ENCODE measurements around the gene ZNF574.

Gene ZNF574

GRCh38 chr19:42054205-42054604, 21.8 kb upstream of the ZNF574 start:
- no peak for DNase-seq (ENCODE audit: low read depth in 2 of 2)

- no peak for DNase-seq (ENCODE audit: low read depth in 2 of 2)
These were observed 18.1 kb upstream of the ZNF574 start for GRCh38 chr19:42057846-42058245.

GRCh38 chr19:42059196-42059595, 16.8 kb upstream of the ZNF574 start:
- DNase-seq (ENCODE audit: low read depth in 2 of 2), result no peak

- DNase-seq (ENCODE audit: low read depth in 2 of 2), result no peak
These were observed 15.8 kb upstream of the ZNF574 start for GRCh38 chr19:42060117-42060516.

- no peak for DNase-seq (ENCODE audit: low read depth in 2 of 2)
These were observed 13.6 kb upstream of the ZNF574 start for GRCh38 chr19:42062381-42062780.

GRCh38 chr19:42064432-42064831, 11.5 kb upstream of the ZNF574 start:
- DNase-seq (ENCODE audit: low read depth in 2 of 2), result no peak

- no peak for DNase-seq (ENCODE audit: low read depth in 2 of 2)
These were observed 10.9 kb upstream of the ZNF574 start for GRCh38 chr19:42065051-42065450.

- DNase-seq (ENCODE audit: low read depth in 2 of 2), result no peak
These were observed 10.5 kb upstream of the ZNF574 start for GRCh38 chr19:42065511-42065910.

GRCh38 chr19:42066075-42066754, 9.8 kb upstream of the ZNF574 start:
- DNase-seq (ENCODE audit: low read depth in 2 of 2), result no peak

- no peak for DNase-seq (ENCODE audit: low read depth in 2 of 2)
These were observed 8.6 kb upstream of the ZNF574 start for GRCh38 chr19:42067315-42067888.

GRCh38 chr19:42068361-42068755, 7.6 kb upstream of the ZNF574 start:
- DNase-seq (ENCODE audit: low read depth in 2 of 2), result no peak

GRCh38 chr19:42068756-42069571, 7.0 kb upstream of the ZNF574 start:
- no peak for DNase-seq (ENCODE audit: low read depth in 2 of 2)

GRCh38 chr19:42069619-42070351, 6.2 kb upstream of the ZNF574 start, which contains the start of gene GRIK5:
GRIK5 (minus strand) TSS chr19:42070206; CDS start chr19:42065770, 4,436 bp downstream.
- no peak for DNase-seq (ENCODE audit: low read depth in 2 of 2)

GRCh38 chr19:42071247-42071646, 4.7 kb upstream of the ZNF574 start:
- no peak for DNase-seq (ENCODE audit: low read depth in 2 of 2)

- DNase-seq (ENCODE audit: low read depth in 2 of 2), result no peak
These were observed 1.2 kb upstream of the ZNF574 start for GRCh38 chr19:42074513-42075363.

- DNase-seq (ENCODE audit: low read depth in 2 of 2), result no peak
These were observed 676 bp upstream of the ZNF574 start for GRCh38 chr19:42075364-42075615.

GRCh38 chr19:42076380-42076944, 496 bp downstream of the ZNF574 start:
- peak in 1 of 2 donors; percentile 5 for DNase-seq (ENCODE audit: low read depth in 2 of 2)

GRCh38 chr19:42078058-42078457, 2.1 kb downstream of the ZNF574 start:
- no peak for DNase-seq (ENCODE audit: low read depth in 2 of 2)

GRCh38 chr19:42078538-42079275, 2.7 kb downstream of the ZNF574 start:
- DNase-seq (ENCODE audit: low read depth in 2 of 2), result no peak

GRCh38 chr19:42079276-42079669, 3.3 kb downstream of the ZNF574 start:
- DNase-seq (ENCODE audit: low read depth in 2 of 2), result no peak

All from stimulated activated CD8-positive, alpha-beta memory T cell treated with anti-CD3 and anti-CD28 coated beads, Interleukin-2, amount 100 ng/mL, for 1 hour (primary cell).